ENCODE data around the gene HS3ST5.

DNA sequence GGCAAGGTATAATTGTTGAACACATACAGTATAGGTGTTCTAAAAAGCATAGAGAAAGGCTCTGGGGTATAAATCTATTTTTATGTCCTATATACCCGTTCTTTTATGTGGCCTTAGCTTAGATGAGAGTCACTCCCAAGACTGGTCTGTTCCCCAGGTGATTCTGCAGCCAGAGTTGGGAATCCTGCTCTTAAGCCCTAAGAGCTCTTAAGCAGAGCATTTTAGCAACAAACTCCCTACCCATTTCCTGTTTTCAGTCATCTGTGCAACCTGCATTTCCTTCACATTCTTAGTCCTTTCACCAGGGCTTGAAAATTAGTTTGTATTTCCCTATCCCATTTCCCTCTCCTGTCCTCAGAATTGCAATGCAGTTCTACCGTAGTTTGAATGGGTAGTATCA lies 166.1 kb downstream of the HS3ST5 start:
- TF ChIP-seq POLR2A (IDR thresholded peaks at IDR 0.05; ENCODE audit: borderline replicate concordance, extremely low read depth, insufficient read depth, insufficient read length) = no peak
- TF ChIP-seq, protein P1, sequence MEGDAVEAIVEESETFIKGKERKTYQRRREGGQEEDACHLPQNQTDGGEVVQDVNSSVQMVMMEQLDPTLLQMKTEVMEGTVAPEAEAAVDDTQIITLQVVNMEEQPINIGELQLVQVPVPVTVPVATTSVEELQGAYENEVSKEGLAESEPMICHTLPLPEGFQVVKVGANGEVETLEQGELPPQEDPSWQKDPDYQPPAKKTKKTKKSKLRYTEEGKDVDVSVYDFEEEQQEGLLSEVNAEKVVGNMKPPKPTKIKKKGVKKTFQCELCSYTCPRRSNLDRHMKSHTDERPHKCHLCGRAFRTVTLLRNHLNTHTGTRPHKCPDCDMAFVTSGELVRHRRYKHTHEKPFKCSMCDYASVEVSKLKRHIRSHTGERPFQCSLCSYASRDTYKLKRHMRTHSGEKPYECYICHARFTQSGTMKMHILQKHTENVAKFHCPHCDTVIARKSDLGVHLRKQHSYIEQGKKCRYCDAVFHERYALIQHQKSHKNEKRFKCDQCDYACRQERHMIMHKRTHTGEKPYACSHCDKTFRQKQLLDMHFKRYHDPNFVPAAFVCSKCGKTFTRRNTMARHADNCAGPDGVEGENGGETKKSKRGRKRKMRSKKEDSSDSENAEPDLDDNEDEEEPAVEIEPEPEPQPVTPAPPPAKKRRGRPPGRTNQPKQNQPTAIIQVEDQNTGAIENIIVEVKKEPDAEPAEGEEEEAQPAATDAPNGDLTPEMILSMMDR (IDR thresholded peaks at IDR 0.05 in 2 of 3, conservative IDR thresholded peaks at IDR 0.05 in 1 of 3; ENCODE audit: borderline replicate concordance in 1 of 3, insufficient read depth in 1 of 3, low read depth in 2 of 3, low read length in 2 of 3) = no peak
- TF ChIP-seq SP1 (IDR thresholded peaks at IDR 0.05; ENCODE audit: low read depth) = no peak
- TF ChIP-seq YY1 (IDR thresholded peaks at IDR 0.05; ENCODE audit: extremely low read depth, insufficient replicate concordance, low read depth, low read length) = no peak
- no peak for TF ChIP-seq RAD21 (IDR thresholded peaks at IDR 0.05; ENCODE audit: low read depth)
- no peak for TF ChIP-seq POLR2AphosphoS5 (IDR thresholded peaks at IDR 0.05; ENCODE audit: low read depth, low read length)
- TF ChIP-seq, protein P2, sequence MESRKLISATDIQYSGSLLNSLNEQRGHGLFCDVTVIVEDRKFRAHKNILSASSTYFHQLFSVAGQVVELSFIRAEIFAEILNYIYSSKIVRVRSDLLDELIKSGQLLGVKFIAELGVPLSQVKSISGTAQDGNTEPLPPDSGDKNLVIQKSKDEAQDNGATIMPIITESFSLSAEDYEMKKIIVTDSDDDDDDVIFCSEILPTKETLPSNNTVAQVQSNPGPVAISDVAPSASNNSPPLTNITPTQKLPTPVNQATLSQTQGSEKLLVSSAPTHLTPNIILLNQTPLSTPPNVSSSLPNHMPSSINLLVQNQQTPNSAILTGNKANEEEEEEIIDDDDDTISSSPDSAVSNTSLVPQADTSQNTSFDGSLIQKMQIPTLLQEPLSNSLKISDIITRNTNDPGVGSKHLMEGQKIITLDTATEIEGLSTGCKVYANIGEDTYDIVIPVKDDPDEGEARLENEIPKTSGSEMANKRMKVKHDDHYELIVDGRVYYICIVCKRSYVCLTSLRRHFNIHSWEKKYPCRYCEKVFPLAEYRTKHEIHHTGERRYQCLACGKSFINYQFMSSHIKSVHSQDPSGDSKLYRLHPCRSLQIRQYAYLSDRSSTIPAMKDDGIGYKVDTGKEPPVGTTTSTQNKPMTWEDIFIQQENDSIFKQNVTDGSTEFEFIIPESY (IDR thresholded peaks at IDR 0.05; ENCODE audit: extremely low read depth, insufficient replicate concordance, low read length) = no peak
- no peak for TF ChIP-seq SRF (IDR thresholded peaks at IDR 0.05; ENCODE audit: low read depth)
- no peak for TF ChIP-seq ZFX (IDR thresholded peaks at IDR 0.05)

Measured in HCT116 (cell line).